Choroid plexus epithelial cell (primary cell): ENCODE measurements around the gene SCN10A.

Source experiments
- DNase-seq: peaks from one replicate; pipeline ENCODE4 v3.0.0-alpha.2; 2010; ENCODE audit warnings: low read depth
- H3K4me3 ChIP-seq: 2 replicates; pipeline ENCODE4 v1.5.1; 2011; ENCODE audit warnings: low read depth, mild to moderate bottlenecking, control low read depth, low read length, moderate library complexity
- TF ChIP-seq, protein P1 (sequence below): conservative IDR thresholded peaks from 2 replicates; pipeline ENCODE4 v1.5.1; 2011; ENCODE audit warnings: low read depth, mild to moderate bottlenecking, control low read depth, inconsistent platforms, low read length, moderate library complexity

Gene SCN10A

DNA sequence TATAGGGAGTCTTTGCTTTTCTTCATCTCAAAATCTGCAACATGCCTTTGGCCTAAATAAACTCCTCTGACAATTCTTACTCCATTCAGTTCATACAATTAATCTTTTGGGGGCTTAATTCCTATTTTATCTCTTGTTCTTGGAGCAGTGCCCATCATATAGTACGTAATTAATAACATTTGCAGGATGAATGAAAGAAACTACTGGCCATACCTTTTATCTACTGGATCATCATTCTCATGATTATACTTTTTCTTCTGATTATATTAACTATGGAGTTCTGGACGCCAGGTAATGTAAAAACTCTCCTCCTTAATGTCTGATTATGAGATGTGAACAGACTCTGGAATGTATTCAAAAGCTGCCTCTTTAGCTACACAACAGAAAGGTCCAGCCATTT, 120.0 kb downstream of the SCN10A start:
- DNase-seq, result no peak
- TF ChIP-seq, protein P1, sequence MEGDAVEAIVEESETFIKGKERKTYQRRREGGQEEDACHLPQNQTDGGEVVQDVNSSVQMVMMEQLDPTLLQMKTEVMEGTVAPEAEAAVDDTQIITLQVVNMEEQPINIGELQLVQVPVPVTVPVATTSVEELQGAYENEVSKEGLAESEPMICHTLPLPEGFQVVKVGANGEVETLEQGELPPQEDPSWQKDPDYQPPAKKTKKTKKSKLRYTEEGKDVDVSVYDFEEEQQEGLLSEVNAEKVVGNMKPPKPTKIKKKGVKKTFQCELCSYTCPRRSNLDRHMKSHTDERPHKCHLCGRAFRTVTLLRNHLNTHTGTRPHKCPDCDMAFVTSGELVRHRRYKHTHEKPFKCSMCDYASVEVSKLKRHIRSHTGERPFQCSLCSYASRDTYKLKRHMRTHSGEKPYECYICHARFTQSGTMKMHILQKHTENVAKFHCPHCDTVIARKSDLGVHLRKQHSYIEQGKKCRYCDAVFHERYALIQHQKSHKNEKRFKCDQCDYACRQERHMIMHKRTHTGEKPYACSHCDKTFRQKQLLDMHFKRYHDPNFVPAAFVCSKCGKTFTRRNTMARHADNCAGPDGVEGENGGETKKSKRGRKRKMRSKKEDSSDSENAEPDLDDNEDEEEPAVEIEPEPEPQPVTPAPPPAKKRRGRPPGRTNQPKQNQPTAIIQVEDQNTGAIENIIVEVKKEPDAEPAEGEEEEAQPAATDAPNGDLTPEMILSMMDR, result no peak
- H3K4me3 ChIP-seq, result no peak overlapping the region

DNA sequence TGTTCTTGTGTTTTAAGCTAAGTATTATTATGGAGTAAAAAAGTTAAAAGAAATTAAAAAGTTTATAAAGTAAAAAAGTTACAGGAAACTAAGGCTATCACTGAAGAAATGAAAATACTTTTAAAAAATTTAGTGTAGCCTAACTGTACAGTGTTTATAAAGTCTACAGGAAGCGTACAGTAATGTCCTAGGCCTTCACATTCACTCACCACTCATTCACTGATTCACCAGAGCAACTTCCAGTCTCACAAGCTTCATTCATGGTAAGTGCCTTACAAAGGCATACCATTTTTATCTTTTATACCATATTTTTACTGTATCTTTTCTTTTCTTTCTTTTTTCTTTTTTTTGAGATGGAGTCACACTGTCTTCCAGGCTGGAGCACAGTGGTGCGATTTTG, 125.8 kb downstream of the SCN10A start:
- DNase-seq, result no peak
- no peak overlapping the region for H3K4me3 ChIP-seq

DNA sequence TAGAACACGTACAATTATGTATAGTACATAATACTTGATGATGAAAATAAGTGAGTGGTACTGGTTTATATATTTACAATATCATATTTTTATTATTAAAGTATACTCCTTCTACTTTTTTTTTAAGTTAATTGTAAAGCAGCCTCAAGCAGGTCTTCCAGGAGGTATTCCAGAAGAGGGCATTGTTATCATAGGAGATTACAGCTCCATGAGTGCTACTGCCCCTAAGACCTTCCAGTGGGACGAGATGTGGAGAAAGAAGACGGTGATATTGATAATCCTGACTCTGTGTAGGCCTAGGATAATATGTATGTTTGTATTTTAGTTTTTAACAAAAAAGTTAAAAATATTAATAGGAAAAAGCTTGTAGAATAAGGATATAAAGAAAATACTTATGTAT, 126.2 kb downstream of the SCN10A start:
- no peak overlapping the region for H3K4me3 ChIP-seq
- no peak for DNase-seq
- TF ChIP-seq, protein P1, result no peak

More for the DNA sequence above, 125.8 kb downstream of the SCN10A start:
- TF ChIP-seq, protein P1, result no peak

DNA sequence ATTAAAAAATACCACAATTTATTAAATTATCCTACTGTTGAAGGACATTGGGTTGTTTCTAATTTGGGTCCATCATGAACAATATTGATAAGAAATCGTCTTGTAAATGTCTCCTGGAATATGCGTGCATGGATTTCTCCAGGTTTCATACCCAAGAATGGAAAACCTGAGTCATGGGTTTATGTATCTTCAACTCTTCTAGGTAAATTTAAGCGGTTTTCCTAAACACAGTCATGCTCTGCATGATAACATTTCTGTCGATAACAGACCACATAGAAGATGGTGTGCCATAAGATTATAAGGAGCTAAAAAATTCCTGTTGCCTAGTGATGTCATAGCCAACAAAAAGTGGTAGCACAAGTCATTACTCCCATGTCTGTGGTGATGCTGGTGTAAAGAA, 126.7 kb downstream of the SCN10A start:
- H3K4me3 ChIP-seq, result no peak overlapping the region
- DNase-seq, result no peak
- TF ChIP-seq, protein P1, result no peak

DNA sequence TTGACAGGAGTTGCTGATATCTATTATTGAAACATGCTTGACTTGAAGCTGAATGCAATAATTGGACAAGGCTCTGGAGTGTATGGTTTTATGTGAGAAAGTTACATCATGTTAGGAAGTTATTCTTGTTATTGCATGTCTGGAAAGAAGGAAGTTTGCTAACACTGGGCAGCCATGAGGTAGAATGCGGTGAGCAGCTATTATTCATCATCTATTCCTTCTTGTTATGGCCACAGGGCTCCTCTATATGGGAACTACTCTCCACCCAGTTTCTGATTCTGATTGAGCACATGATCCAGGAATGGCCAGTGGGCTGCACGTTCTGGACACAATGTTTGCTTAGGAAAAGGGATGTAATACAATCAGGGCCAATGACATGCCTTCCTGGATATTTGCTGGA, 128.7 kb downstream of the SCN10A start:
- no peak for DNase-seq
- TF ChIP-seq, protein P1, result no peak
- H3K4me3 ChIP-seq, result no peak overlapping the region

DNA sequence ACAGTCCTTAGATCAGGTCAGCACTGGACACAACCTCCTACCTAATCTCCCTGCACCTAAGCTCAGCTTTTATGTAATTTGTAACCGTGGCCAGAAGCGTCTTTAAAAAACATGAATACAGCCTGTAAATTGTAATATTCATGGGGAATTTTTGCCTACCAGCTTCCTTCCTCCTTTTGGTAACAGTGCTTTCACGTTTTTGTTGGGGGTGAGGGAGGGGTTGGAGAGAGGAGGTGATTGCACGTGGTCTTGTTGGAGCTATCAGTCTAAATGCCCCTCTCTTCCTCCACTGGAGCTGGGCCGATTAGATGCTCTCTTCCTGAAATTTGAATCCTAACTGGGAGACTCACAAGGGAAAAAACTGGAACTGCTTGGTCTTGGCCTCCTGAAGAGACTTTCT, 131.5 kb downstream of the SCN10A start:
- H3K4me3 ChIP-seq, result no peak overlapping the region
- TF ChIP-seq, protein P1, result no peak
- DNase-seq, result no peak

DNA sequence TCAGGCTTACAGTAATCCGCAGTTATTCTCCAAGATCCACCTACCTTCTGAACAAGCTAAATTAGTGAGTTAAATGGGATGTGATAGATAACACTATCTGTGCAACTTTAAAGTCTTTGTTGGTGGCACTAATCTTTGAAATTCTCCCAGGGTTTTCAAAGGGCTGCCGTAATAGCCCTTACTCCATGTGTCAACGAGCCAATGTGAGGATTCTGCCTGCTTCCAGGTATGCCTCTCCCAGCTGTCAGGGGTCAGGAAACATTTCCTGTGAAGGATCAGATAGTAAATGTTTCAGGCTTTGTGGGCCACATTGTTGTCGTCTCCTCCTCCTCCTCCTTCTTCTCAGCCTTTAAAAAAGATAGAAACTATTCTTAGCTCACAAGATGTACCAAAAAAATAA, 146.3 kb downstream of the SCN10A start:
- DNase-seq, result no peak
- TF ChIP-seq, protein P1, result no peak
- H3K4me3 ChIP-seq, result no peak overlapping the region
